ENCODE measurements around the gene PIGL. TPM values are rescaled to one million over a fixed set of nuclear protein-coding genes. Genes with fewer than 3 reads are reported as not detected.

Gene PIGL
- total RNA-seq, 1 experiment from 2014 or later = 16.0 TPM

DNA sequence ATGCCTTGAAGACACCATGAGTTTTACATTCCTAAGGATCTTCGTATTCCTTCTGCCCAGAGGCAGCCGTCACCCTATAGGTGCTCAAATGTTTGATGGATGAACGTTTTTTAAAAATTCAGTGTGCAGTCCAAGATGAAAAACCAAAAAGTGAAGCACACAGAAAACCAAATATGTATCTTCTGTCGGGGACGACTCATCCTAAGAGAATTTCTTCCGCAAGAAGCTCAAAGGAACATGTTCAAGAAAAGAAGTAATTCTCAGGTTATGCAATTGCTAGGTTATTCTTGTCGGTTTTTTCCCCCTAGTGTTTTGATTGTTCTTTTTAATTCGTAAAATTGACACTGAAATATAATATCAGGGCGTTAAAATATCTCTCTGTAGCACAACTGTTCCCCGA lies 134.8 kb downstream of the PIGL start:
- Mint-ChIP-seq H3K36me3 (ENCODE audit: insufficient read depth, unreplicated experiment) (peaks cover 23% of the 10 kb centered on the region), H3K27ac (ENCODE audit: unreplicated experiment) (no peak overlapping the region), H3K4me3 (ENCODE audit: low read depth, unreplicated experiment) (peak overlapping the region; percentile 80), H3K9me3 (ENCODE audit: low read depth, unreplicated experiment) (no peaks in the 10 kb centered on the region), H3K27me3 (ENCODE audit: unreplicated experiment) (no peaks in the 10 kb centered on the region), H3K4me1 (ENCODE audit: low read depth, unreplicated experiment) (no peaks in the 10 kb centered on the region)
- DNase-seq = no peak
- intact Hi-C loops (cut with micrococcal nuclease; ENCODE audit: unreplicated experiment) = loop anchor here (5.0 kb wide), 1 partner anchor 65 kb away; no protein-coding TSS in a partner anchor
- CTCF ChIA-PET = interaction anchor here (0.9 to 2.4 kb wide), 2 partner anchors 12 to 66 kb away, joined by 3 to 11 read pairs; no protein-coding TSS in a partner anchor
- no TSS peak for BruUV-seq (replicated peaks)
- TF ChIP-seq, protein P1, sequence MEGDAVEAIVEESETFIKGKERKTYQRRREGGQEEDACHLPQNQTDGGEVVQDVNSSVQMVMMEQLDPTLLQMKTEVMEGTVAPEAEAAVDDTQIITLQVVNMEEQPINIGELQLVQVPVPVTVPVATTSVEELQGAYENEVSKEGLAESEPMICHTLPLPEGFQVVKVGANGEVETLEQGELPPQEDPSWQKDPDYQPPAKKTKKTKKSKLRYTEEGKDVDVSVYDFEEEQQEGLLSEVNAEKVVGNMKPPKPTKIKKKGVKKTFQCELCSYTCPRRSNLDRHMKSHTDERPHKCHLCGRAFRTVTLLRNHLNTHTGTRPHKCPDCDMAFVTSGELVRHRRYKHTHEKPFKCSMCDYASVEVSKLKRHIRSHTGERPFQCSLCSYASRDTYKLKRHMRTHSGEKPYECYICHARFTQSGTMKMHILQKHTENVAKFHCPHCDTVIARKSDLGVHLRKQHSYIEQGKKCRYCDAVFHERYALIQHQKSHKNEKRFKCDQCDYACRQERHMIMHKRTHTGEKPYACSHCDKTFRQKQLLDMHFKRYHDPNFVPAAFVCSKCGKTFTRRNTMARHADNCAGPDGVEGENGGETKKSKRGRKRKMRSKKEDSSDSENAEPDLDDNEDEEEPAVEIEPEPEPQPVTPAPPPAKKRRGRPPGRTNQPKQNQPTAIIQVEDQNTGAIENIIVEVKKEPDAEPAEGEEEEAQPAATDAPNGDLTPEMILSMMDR (IDR thresholded peaks at IDR 0.05; ENCODE audit: unreplicated experiment) = no peak

DNA sequence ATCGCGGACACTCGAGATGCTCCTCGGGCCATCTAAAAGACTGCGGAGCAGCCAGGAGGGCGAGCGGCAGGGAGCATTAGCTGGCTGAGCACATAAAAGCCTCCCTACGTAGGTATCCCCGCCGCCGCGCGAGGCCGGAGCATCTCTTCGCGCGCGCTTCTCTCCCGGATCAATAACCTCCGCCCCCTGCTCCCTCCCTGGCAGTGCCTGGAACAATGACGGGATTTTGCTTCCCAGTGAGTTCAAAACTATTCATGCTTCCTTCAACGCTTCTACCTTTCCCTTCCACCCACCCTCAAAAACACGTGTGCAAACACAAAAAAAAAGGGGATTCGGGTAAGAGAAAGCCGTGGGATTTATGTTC lies 135.3 kb downstream of the PIGL start:
- TF ChIP-seq, protein P1 (IDR thresholded peaks at IDR 0.05; ENCODE audit: unreplicated experiment) = no peak
- Mint-ChIP-seq H3K27me3 (ENCODE audit: unreplicated experiment) (no peaks in the 10 kb centered on the region), H3K4me3 (ENCODE audit: low read depth, unreplicated experiment) (peak overlapping the region; percentile 80), H3K27ac (ENCODE audit: unreplicated experiment) (no peak overlapping the region), H3K4me1 (ENCODE audit: low read depth, unreplicated experiment) (no peaks in the 10 kb centered on the region), H3K36me3 (ENCODE audit: insufficient read depth, unreplicated experiment) (peaks cover 23% of the 10 kb centered on the region), H3K9me3 (ENCODE audit: low read depth, unreplicated experiment) (no peaks in the 10 kb centered on the region)
- intact Hi-C loops (cut with micrococcal nuclease; ENCODE audit: unreplicated experiment) = loop anchor here (5.0 kb wide), 1 partner anchor 65 kb away; no protein-coding TSS in a partner anchor
- BruUV-seq (replicated peaks) = no TSS peak
- CTCF ChIA-PET = interaction anchor here (0.9 to 2.4 kb wide), 2 partner anchors 11 to 67 kb away, joined by 3 to 11 read pairs; no protein-coding TSS in a partner anchor
- DNase-seq = peak; percentile 56

DNA sequence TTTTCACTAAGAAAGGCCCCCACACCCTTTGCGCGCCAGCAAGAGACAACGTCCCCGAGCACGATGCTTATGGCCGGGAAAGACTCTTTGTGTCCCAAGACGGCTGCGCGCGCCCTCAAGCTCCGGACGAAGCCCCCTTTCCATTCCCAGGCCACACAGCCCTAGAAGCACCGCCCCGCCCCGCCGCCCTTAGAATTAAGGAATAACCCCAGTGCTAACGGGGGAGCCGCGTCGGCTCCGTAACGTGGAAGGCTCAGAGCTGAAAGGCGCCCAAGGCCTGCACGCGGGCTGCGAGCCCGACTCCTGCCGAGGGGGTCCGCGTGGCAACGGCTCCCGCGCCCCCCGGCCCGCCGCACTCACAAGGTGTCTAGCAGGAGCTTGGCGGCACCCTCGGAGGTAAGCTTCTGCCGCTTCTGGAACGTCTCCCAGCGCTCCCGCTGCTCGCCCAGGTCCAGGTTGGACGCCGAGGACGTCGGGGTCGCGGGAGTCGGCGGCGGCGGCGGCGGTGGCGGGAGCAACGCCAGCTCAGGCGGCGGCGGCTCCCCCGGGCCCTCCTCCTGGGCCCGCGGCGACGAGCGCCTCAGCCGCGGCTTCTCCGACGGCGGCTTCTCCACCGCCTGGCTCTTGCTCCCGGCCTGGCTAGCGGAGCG lies 135.8 kb downstream of the PIGL start:
- Mint-ChIP-seq H3K27me3 (ENCODE audit: unreplicated experiment) (no peaks in the 10 kb centered on the region), H3K36me3 (ENCODE audit: insufficient read depth, unreplicated experiment) (peaks cover 23% of the 10 kb centered on the region), H3K4me3 (ENCODE audit: low read depth, unreplicated experiment) (peak overlapping the region; percentile 80), H3K27ac (ENCODE audit: unreplicated experiment) (no peak overlapping the region), H3K9me3 (ENCODE audit: low read depth, unreplicated experiment) (no peaks in the 10 kb centered on the region), H3K4me1 (ENCODE audit: low read depth, unreplicated experiment) (no peaks in the 10 kb centered on the region)
- TF ChIP-seq, protein P1 (IDR thresholded peaks at IDR 0.05; ENCODE audit: unreplicated experiment) = no peak
- CTCF ChIA-PET = interaction anchor here (0.9 to 2.4 kb wide), 2 partner anchors 11 to 67 kb away, joined by 3 to 11 read pairs; no protein-coding TSS in a partner anchor
- peak; percentile 21 for DNase-seq
- no TSS peak for BruUV-seq (replicated peaks)
- intact Hi-C loops (cut with micrococcal nuclease; ENCODE audit: unreplicated experiment) = loop anchor here (5.0 kb wide), 1 partner anchor 65 kb away; no protein-coding TSS in a partner anchor

DNA sequence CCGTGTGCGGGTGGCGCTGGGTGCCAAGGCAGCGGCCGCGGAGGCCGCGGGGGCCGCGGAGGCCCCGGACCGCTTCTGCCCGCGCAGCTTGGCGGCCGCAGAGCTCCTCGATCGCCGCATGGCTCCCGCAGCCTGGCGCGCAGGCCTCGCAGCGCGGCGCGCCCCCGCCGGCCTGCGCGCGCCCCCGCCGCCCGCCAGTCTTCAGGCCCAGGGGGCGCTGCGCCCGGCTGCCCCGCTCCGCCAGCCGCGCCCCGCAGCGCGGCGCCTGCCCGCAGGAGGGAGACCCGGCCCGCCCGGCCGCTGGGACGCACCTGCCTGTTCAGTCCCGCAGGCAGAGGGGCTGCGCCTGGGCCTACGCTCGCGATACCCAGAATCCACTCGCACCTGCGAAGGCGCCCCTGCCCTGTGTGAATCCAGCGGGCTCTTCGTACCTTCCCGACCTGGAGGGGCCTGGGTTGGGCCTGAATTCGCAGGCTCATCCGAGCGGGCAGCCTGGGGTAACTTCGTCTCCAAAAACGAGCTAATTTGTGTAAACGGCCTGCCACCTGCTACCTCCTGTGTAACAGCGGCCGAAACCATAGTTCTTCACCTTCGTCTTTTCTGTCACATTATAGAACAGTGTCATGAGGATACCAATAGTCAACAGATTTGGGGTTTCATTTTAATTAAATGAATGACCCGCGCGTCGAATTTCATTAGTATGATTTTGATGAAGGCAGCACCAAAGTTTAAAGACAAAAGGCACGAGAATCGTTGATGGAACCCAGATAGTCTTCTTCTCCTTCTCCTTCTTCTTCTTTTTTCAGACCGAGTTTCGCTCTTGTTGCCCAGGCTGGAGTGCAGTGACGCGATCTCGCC lies 136.5 kb downstream of the PIGL start, which contains the start of gene CENPV:
Gene CENPV (minus strand): TSS at position 153 of the 858 bp plus-strand sequence. CDS start 33 bp downstream, at position 120.
- BruUV-seq (replicated peaks) = no TSS peak
- intact Hi-C loops (cut with micrococcal nuclease; ENCODE audit: unreplicated experiment) = loop anchor here (5.0 kb wide), 1 partner anchor 66 kb away; no protein-coding TSS in a partner anchor
- CTCF ChIA-PET = interaction anchor here (2.4 kb wide), 1 partner anchor 10 kb away, joined by 11 read pairs; no protein-coding TSS in a partner anchor
- Mint-ChIP-seq H3K4me3 (ENCODE audit: low read depth, unreplicated experiment) (peak within 1 kb of the TSS; percentile 80), H3K36me3 (ENCODE audit: insufficient read depth, unreplicated experiment) (peaks cover 23% of the 10 kb centered on the region), H3K27ac (ENCODE audit: unreplicated experiment) (no peak within 1 kb of the TSS), H3K27me3 (ENCODE audit: unreplicated experiment) (no peaks in the 10 kb centered on the region), H3K9me3 (ENCODE audit: low read depth, unreplicated experiment) (no peaks in the 10 kb centered on the region), H3K4me1 (ENCODE audit: low read depth, unreplicated experiment) (no peaks in the 10 kb centered on the region)
- TF ChIP-seq, protein P1 (IDR thresholded peaks at IDR 0.05; ENCODE audit: unreplicated experiment) = no peak
- peak; percentile 66 for DNase-seq

Measured in Calu3 (cell line).